Keratinocyte (primary cell): ENCODE data around the gene PCDH9. TPM values are rescaled to one million over a fixed set of nuclear protein-coding genes. Genes with fewer than 3 reads are reported as not detected.
A peak's percentile ranks its signal among the peaks of the same experiment; 100 is the strongest.

Experiments
- DNase-seq: peaks from one replicate; pipeline ENCODE4 v3.0.0-alpha.2; 2011; ENCODE audit warnings: low read depth, missing footprints, low spot score
- FAIRE-seq: peaks from 2 replicates; lab custom pipeline; 2011; peaks lifted over from hg19 to GRCh38; lab: Jason Lieb, UNC
- H2AFZ ChIP-seq: 2 replicates; pipeline ENCODE4 v1.6.0; 2012; ENCODE audit warnings: low read length, control low read depth, inconsistent platforms; ENCODE audit not compliant: control insufficient read depth
- H3K27ac ChIP-seq: 2 replicates; pipeline ENCODE4 v1.5.1; 2011; ENCODE audit warnings: low read length; ENCODE audit not compliant: control insufficient read depth, insufficient read depth
- H3K27me3 ChIP-seq: 3 replicates; pipeline ENCODE4 v1.6.0; 2011; ENCODE audit warnings: low read length; ENCODE audit not compliant: control insufficient read depth, insufficient read depth; ENCODE audit errors: extremely low read depth
- H3K36me3 ChIP-seq, 2 experiments: 2 replicates in 1 of 2; 3 replicates in 1 of 2; pipeline ENCODE4 v1.5.1; 2011; ENCODE audit warnings: low read length in 2 of 2, mild to moderate bottlenecking in 1 of 2; ENCODE audit not compliant: control insufficient read depth in 2 of 2, insufficient read depth in 2 of 2; ENCODE audit errors: extremely low read depth in 1 of 2
- H3K4me1 ChIP-seq: 3 replicates; pipeline ENCODE4 v1.5.1; 2011; ENCODE audit warnings: low read length; ENCODE audit not compliant: control insufficient read depth, insufficient read depth; ENCODE audit errors: extremely low read depth
- H3K4me2 ChIP-seq: 3 replicates; pipeline ENCODE4 v1.6.0; 2011; ENCODE audit warnings: low read depth, low read length; ENCODE audit not compliant: control insufficient read depth, insufficient read depth; ENCODE audit errors: extremely low read depth
- H3K4me3 ChIP-seq, 3 experiments: fragments of 200-600 bp in 1 of 3; sonication (generic) in 1 of 3; 2 replicates in 2 of 3; 3 replicates in 1 of 3; pipeline ENCODE4 v1.5.1; 2011 to 2016; ENCODE audit warnings: low read length in 3 of 3, mild to moderate bottlenecking in 3 of 3, control low read depth in 2 of 3, inconsistent platforms in 1 of 3, low read depth in 1 of 3, mixed read lengths in 1 of 3, mixed run types in 1 of 3, moderate library complexity in 1 of 3; ENCODE audit not compliant: control insufficient read depth in 2 of 3, insufficient read depth in 2 of 3; ENCODE audit errors: extremely low read depth in 1 of 3
- H3K79me2 ChIP-seq: 2 replicates; pipeline ENCODE4 v1.6.0; 2012; ENCODE audit warnings: low read length; ENCODE audit not compliant: control insufficient read depth, insufficient read depth
- H3K9ac ChIP-seq: 3 replicates; pipeline ENCODE4 v1.6.0; 2011; ENCODE audit warnings: low read length; ENCODE audit not compliant: control insufficient read depth, insufficient read depth; ENCODE audit errors: extremely low read depth
- H3K9me1 ChIP-seq: 3 replicates; pipeline ENCODE4 v1.6.0; 2011; ENCODE audit warnings: low read length; ENCODE audit not compliant: control insufficient read depth, insufficient read depth; ENCODE audit errors: extremely low read depth
- H3K9me3 ChIP-seq: 2 replicates; pipeline ENCODE4 v1.5.1; 2012; ENCODE audit warnings: low read depth, low read length; ENCODE audit not compliant: control insufficient read depth
- H4K20me1 ChIP-seq: 3 replicates; pipeline ENCODE4 v1.6.0; 2011; ENCODE audit warnings: low read length; ENCODE audit not compliant: control insufficient read depth, insufficient read depth; ENCODE audit errors: extremely low read depth
- EZH2 ChIP-seq: IDR thresholded peaks from one replicate; pipeline ENCODE4 v1.6.1; 2012; ENCODE audit warnings: inconsistent platforms, mild to moderate bottlenecking, low read length, moderate library complexity
- dilution Hi-C: fragments of 300-500 bp; cut with MboI; formaldehyde crosslinking; loops from one replicate; pipeline ENCODE4 v1.7.0; 2020; ENCODE audit warnings: low sequenced_read_pairs; ENCODE audit not compliant: extremely low pct_ligation_motif_present
- polyA plus RNA-seq, 5 experiments: library from polyadenylated mRNA; depleted of rRNA in 3 of 5; stranded (reverse) in 3 of 5; stranded (forward) in 1 of 5; unstranded in 1 of 5; fragments of >200 nt; gene quantifications; 1 replicate in 1 of 5; 2 replicates in 3 of 5; 3 replicates in 1 of 5; pipeline versions ENCODE4 v1.2.1 to v1.2.3, GENCODE V29; 2011 to 2012; ENCODE audit warnings: missing spikeins in 2 of 5, low read depth in 1 of 5, low replicate concordance in 1 of 5
- TF ChIP-seq, protein P1 (sequence below), 3 experiments: IDR thresholded peaks in 1 of 3; conservative IDR thresholded peaks in 1 of 3; optimal IDR thresholded peaks in 1 of 3; 2 replicates in 2 of 3; 3 replicates in 1 of 3; pipeline versions ENCODE3 to v1.5.1; 2011; ENCODE audit warnings: low read length in 3 of 3, mild to moderate bottlenecking in 3 of 3, moderate library complexity in 2 of 3, control low read depth in 1 of 3, inconsistent platforms in 1 of 3; ENCODE audit not compliant: insufficient read depth in 2 of 3; ENCODE audit errors: extremely low read depth in 1 of 3

The PCDH9 gene
- polyA plus RNA-seq, 1 donor (not counting 4 experiments of a cell fraction or from before 2014, with no cell fraction given) = 0.21 TPM

DNA sequence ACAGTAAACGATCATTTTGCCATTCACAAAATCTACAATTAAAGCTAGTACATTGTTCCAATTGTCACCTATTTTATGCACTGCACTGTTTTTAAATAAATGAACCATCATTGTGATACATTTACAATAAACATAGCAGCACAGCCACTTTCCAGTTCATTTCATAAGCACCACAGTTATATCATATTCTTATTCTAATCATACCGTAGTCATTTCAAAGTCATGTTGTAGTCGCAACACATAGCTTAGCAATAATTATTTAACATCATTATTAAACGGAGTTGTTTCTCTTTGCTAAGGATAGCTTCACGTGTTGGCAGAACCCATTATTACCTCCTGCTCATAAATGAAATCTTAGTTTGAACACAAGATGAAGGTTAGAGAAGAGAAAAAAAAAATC, 2.2 kb upstream of the PCDH9 start:
- no peak for FAIRE-seq
- Histone ChIP-seq H3K27me3 (no peaks in the 10 kb centered on the region), H3K9me1 (no peaks in the 10 kb centered on the region), H3K4me3 (no peak overlapping the region), H3K36me3 (no peaks in the 10 kb centered on the region), H3K27ac (no peak overlapping the region), H3K9me3 (no peaks in the 10 kb centered on the region), H4K20me1 (no peaks in the 10 kb centered on the region), H3K4me2 (no peak overlapping the region), H3K9ac (no peak overlapping the region), H3K79me2 (no peaks in the 10 kb centered on the region), H3K4me1 (peaks cover 8% of the 10 kb centered on the region), H2AFZ (no peak overlapping the region)
- no peak for DNase-seq
- dilution Hi-C loops = no loop called here
- TF ChIP-seq EZH2 = no peak
- TF ChIP-seq, protein P1, sequence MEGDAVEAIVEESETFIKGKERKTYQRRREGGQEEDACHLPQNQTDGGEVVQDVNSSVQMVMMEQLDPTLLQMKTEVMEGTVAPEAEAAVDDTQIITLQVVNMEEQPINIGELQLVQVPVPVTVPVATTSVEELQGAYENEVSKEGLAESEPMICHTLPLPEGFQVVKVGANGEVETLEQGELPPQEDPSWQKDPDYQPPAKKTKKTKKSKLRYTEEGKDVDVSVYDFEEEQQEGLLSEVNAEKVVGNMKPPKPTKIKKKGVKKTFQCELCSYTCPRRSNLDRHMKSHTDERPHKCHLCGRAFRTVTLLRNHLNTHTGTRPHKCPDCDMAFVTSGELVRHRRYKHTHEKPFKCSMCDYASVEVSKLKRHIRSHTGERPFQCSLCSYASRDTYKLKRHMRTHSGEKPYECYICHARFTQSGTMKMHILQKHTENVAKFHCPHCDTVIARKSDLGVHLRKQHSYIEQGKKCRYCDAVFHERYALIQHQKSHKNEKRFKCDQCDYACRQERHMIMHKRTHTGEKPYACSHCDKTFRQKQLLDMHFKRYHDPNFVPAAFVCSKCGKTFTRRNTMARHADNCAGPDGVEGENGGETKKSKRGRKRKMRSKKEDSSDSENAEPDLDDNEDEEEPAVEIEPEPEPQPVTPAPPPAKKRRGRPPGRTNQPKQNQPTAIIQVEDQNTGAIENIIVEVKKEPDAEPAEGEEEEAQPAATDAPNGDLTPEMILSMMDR (optimal IDR thresholded peaks at IDR 0.05 in 1 of 3, IDR thresholded peaks at IDR 0.05 in 1 of 3, conservative IDR thresholded peaks at IDR 0.05 in 1 of 3; ENCODE audit: extremely low read depth in 1 of 3, insufficient read depth in 2 of 3, low read length in 3 of 3) = no peak

GRCh38 chr13:67231289-67232000, 1.3 kb upstream of the PCDH9 start:
- Histone ChIP-seq H3K9ac (peak overlapping the region; percentile 64), H3K9me1 (no peaks in the 10 kb centered on the region), H3K4me2 (peak overlapping the region; percentile 77), H3K79me2 (no peaks in the 10 kb centered on the region), H2AFZ (peak overlapping the region; percentile 78), H3K4me3 (peak overlapping the region; percentile 69 to 91 (median 74)), H3K27ac (no peak overlapping the region), H3K9me3 (no peaks in the 10 kb centered on the region), H3K36me3 (no peaks in the 10 kb centered on the region), H4K20me1 (no peaks in the 10 kb centered on the region), H3K27me3 (no peaks in the 10 kb centered on the region), H3K4me1 (peaks cover 8% of the 10 kb centered on the region)
- TF ChIP-seq, protein P1 (optimal IDR thresholded peaks at IDR 0.05 in 1 of 3, IDR thresholded peaks at IDR 0.05 in 1 of 3, conservative IDR thresholded peaks at IDR 0.05 in 1 of 3; ENCODE audit: extremely low read depth in 1 of 3, insufficient read depth in 2 of 3, low read length in 3 of 3) = no peak
- TF ChIP-seq EZH2 = no peak
- DNase-seq (no peak), FAIRE-seq (no peak)
- dilution Hi-C loops = no loop called here
